ENCODE results near the gene MALT1. TPM values are rescaled to one million over a fixed set of nuclear protein-coding genes. Genes with fewer than 3 reads are reported as not detected.

Gene MALT1
- total RNA-seq, 1 donor from 2014 or later = 28.4 TPM

DNA sequence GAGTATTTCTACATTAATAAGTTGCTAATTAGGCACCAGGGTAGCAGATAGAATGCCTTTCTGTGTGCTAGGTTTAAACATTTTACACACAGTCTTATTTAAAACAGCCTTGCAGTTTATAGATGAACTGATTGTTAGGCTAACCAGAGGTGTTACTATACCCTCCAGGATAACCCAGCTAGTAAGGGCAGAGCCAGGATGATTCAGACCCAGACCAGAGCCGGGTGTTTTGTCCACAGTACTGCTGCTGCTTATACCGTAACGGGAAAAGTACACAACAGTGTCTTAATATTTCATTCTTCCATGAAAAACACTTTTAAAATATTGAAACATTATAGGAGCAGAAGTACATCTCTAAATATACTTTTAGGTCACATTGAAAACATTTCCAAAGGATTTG, 82.7 kb downstream of the MALT1 start:
- Histone ChIP-seq H3K36me3 (peaks cover 2% of the 10 kb centered on the region), H3F3A (ENCODE audit: low read depth) (peaks cover 6% of the 10 kb centered on the region), H4K20me1 (ENCODE audit: low read depth) (no peaks in the 10 kb centered on the region), H3K4me2 (no peak overlapping the region), H3K27me3 (no peaks in the 10 kb centered on the region), H3K9ac (no peak overlapping the region), H3K4me1 (peaks cover 13% of the 10 kb centered on the region), H2AFZ (replicated peaks) (no peak overlapping the region), H3K4me3 (no peak overlapping the region), H3K79me2 (ENCODE audit: low read depth) (no peaks in the 10 kb centered on the region), H3K27ac (no peak overlapping the region), H3K9me3 (ENCODE audit: low read depth) (no peaks in the 10 kb centered on the region)
- Mint-ChIP-seq H3K9me3 (peaks cover 7% of the 10 kb centered on the region), H3K36me3 (peaks cover 24% of the 10 kb centered on the region), H3K27me3 (ENCODE audit: insufficient read depth, low read depth) (peaks cover 7% of the 10 kb centered on the region), H3K4me1 (peaks cover 32% of the 10 kb centered on the region), H3K4me3 (no peak overlapping the region), H3K27ac (peak overlapping the region; percentile 77)
- TF ChIP-seq EZH2phosphoT487 (IDR thresholded peaks at IDR 0.05) = no peak
- TF ChIP-seq, protein P1, sequence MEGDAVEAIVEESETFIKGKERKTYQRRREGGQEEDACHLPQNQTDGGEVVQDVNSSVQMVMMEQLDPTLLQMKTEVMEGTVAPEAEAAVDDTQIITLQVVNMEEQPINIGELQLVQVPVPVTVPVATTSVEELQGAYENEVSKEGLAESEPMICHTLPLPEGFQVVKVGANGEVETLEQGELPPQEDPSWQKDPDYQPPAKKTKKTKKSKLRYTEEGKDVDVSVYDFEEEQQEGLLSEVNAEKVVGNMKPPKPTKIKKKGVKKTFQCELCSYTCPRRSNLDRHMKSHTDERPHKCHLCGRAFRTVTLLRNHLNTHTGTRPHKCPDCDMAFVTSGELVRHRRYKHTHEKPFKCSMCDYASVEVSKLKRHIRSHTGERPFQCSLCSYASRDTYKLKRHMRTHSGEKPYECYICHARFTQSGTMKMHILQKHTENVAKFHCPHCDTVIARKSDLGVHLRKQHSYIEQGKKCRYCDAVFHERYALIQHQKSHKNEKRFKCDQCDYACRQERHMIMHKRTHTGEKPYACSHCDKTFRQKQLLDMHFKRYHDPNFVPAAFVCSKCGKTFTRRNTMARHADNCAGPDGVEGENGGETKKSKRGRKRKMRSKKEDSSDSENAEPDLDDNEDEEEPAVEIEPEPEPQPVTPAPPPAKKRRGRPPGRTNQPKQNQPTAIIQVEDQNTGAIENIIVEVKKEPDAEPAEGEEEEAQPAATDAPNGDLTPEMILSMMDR (IDR thresholded peaks at IDR 0.05) = no peak
- no peak for TF ChIP-seq EZH2 (IDR thresholded peaks at IDR 0.05)
- no peak for DNase-seq (ENCODE audit: low spot score)

DNA sequence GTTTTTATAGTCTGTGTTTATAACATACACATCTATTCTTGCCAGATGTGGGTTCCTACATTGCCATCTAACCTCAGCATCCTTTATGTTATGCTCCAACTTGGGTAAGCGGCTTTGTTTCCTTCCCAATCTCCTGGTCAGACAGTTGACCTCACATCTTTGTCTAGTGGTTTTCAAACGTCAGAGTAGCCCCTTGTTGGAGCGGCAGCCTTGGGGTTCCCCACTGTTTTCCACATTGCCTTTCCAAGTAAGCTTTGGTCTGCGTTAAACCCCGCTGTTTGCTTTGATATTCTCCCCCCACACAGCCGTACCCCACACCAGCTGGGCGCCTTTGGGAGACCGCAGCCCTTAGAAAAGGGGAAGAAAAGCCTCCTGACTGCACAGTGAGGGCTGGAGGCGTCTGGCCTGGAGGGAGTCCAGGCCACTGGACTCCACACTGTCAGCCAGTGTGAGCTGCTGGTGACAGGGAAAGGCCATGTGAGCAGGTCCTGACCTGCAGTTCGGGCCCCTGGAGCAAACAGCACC, 83.3 kb downstream of the MALT1 start:
- Histone ChIP-seq H4K20me1 (ENCODE audit: low read depth) (no peaks in the 10 kb centered on the region), H3K4me3 (no peak overlapping the region), H3K9ac (no peak overlapping the region), H3K4me2 (peak overlapping the region; percentile 56), H2AFZ (replicated peaks) (no peak overlapping the region), H3K4me1 (peaks cover 13% of the 10 kb centered on the region), H3K27ac (peak overlapping the region; percentile 47), H3F3A (ENCODE audit: low read depth) (peaks cover 6% of the 10 kb centered on the region), H3K27me3 (no peaks in the 10 kb centered on the region), H3K36me3 (no peaks in the 10 kb centered on the region), H3K79me2 (ENCODE audit: low read depth) (no peaks in the 10 kb centered on the region), H3K9me3 (ENCODE audit: low read depth) (no peaks in the 10 kb centered on the region)
- peak; percentile 57 for DNase-seq (ENCODE audit: low spot score)
- TF ChIP-seq EZH2phosphoT487 (IDR thresholded peaks at IDR 0.05) (no peak), EZH2 (IDR thresholded peaks at IDR 0.05) (no peak)
- TF ChIP-seq, protein P1 (IDR thresholded peaks at IDR 0.05) = no peak
- Mint-ChIP-seq H3K36me3 (peaks cover 18% of the 10 kb centered on the region), H3K27me3 (ENCODE audit: insufficient read depth, low read depth) (peaks cover 7% of the 10 kb centered on the region), H3K9me3 (peaks cover 2% of the 10 kb centered on the region), H3K4me3 (peak overlapping the region; percentile 43), H3K4me1 (peaks cover 32% of the 10 kb centered on the region), H3K27ac (peak overlapping the region; percentile 95)

DNA sequence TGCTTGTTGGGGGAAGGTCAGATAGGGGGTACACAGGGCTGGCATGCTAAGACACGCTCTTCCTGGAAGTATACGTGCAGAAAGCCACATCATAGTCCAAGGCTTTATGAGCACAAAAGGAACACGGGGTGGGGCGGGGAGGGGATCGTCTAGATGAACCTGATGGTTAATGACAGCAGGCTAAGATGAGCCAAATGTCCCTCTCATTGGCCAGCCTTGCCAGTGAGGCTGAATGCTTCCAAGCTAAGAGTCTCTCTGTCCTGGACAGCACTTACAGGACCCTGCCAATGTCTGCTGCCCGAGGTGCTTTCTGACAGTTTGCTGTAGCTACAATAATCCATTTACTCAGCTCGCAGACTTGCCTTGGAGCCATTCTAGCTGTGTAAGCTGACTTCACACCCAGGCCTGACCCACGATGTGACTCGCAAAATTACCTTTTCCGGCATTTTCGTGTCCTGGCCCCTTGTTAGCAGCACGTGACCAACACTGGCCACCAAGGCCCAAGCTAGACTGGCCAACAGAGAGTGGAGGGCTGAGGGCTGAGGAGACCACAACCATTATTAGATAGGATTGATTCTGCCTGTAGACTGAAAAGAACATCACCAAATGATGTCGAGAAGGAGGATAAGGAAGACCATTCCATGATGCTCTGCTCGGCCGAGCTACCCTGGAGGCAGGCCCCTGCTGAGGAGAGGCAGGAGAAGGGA, 84.2 kb downstream of the MALT1 start:
- H3K9ac ChIP-seq = no peak overlapping the region
- Mint-ChIP-seq H3K9me3 (no peaks in the 10 kb centered on the region), H3K27ac (peak overlapping the region; percentile 95), H3K36me3 (peaks cover 9% of the 10 kb centered on the region), H3K27me3 (ENCODE audit: insufficient read depth, low read depth) (peaks cover 7% of the 10 kb centered on the region), H3K4me1 (peaks cover 32% of the 10 kb centered on the region), H3K4me3 (no peak overlapping the region)
- peak overlapping the region; percentile 56 for H3K4me2 ChIP-seq
- no peaks in the 10 kb centered on the region for H3K27me3 ChIP-seq
- peaks cover 6% of the 10 kb centered on the region for H3F3A ChIP-seq (ENCODE audit: low read depth)
- H3K79me2 ChIP-seq (ENCODE audit: low read depth) = no peaks in the 10 kb centered on the region
- H3K9me3 ChIP-seq (ENCODE audit: low read depth) = no peaks in the 10 kb centered on the region
- H3K36me3 ChIP-seq = no peaks in the 10 kb centered on the region
- H2AFZ ChIP-seq (replicated peaks) = no peak overlapping the region
- H3K4me3 ChIP-seq = no peak overlapping the region
- TF ChIP-seq EZH2 (IDR thresholded peaks at IDR 0.05) = no peak
- TF ChIP-seq EZH2phosphoT487 (IDR thresholded peaks at IDR 0.05) = no peak
- TF ChIP-seq, protein P1 (IDR thresholded peaks at IDR 0.05) = no peak
- DNase-seq (ENCODE audit: low spot score) = no peak
- H3K27ac ChIP-seq = no peak overlapping the region
- H3K4me1 ChIP-seq = peaks cover 13% of the 10 kb centered on the region
- no peaks in the 10 kb centered on the region for H4K20me1 ChIP-seq (ENCODE audit: low read depth)
